Thyroid gland (tissue), 4 donors: ENCODE measurements around the gene ANKRD10.

Experiments
- POLR2A ChIP-seq, 2 donors: fragments of 450-650 bp; IDR thresholded peaks; one replicate each; pipeline ENCODE4 v1.6.1; 2017; ENCODE audit warnings: antibody characterized with exemption in 2 of 2, mild to moderate bottlenecking in 2 of 2, moderate library complexity in 1 of 2
- TF ChIP-seq, protein P1 (sequence below), 6 experiments: fragments of 200-600 bp in 3 of 6; fragments of 450-650 bp in 3 of 6; sonication (generic) in 3 of 6; IDR thresholded peaks; one replicate each; pipeline ENCODE4 v1.5.1; 2016 to 2019; ENCODE audit warnings: antibody characterized with exemption in 6 of 6, mild to moderate bottlenecking in 2 of 6, inconsistent platforms in 1 of 6, moderate library complexity in 1 of 6

DNA sequence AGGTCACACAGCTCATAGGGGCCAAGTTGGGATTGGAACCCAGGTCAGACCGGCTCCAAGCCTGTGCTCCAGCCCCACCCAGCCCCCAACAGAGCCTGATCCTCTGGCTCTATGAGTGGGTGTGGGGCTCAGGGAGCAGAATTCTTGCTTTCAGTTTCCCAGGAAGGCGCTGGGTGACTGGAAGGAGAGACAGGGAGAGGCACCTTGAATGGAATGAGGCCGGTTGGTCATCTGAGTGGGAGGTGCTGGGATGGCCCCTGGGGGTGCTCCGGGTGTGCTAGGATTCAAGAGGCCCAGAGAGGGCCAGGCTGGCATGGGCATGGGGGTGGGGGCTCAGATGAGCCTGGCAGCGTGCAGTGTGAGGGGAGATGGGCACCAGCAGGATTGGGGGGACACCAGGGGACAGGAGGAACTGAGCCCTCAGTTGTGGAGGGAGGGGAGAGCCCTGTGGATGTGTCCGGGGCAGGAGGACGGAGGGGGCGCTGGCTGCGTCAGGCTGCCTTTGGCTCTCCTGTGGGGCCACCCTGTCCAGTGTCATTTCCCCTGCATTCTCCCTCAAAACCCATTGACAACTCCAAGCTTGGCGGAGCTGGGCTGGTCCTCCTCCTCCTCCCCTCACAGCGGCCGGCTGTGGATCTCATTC is 31.2 kb upstream of the ANKRD10 start:
- TF ChIP-seq, protein P1, sequence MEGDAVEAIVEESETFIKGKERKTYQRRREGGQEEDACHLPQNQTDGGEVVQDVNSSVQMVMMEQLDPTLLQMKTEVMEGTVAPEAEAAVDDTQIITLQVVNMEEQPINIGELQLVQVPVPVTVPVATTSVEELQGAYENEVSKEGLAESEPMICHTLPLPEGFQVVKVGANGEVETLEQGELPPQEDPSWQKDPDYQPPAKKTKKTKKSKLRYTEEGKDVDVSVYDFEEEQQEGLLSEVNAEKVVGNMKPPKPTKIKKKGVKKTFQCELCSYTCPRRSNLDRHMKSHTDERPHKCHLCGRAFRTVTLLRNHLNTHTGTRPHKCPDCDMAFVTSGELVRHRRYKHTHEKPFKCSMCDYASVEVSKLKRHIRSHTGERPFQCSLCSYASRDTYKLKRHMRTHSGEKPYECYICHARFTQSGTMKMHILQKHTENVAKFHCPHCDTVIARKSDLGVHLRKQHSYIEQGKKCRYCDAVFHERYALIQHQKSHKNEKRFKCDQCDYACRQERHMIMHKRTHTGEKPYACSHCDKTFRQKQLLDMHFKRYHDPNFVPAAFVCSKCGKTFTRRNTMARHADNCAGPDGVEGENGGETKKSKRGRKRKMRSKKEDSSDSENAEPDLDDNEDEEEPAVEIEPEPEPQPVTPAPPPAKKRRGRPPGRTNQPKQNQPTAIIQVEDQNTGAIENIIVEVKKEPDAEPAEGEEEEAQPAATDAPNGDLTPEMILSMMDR (IDR thresholded peaks at IDR 0.05), result no peak
- TF ChIP-seq POLR2A (IDR thresholded peaks at IDR 0.05), result no peak
